C4-2B (cell line): ENCODE data around the gene PIN4.

Experiments
- ZFX ChIP-seq: fragments of 450-650 bp; IDR thresholded peaks from 2 replicates; pipeline ENCODE4 v1.6.1; 2017
- TF ChIP-seq, protein P1 (sequence below): fragments of 450-650 bp; conservative IDR thresholded peaks from 2 replicates; pipeline ENCODE4 v1.5.1; 2017; ENCODE audit warnings: mild to moderate bottlenecking

- TF ChIP-seq, protein P1, sequence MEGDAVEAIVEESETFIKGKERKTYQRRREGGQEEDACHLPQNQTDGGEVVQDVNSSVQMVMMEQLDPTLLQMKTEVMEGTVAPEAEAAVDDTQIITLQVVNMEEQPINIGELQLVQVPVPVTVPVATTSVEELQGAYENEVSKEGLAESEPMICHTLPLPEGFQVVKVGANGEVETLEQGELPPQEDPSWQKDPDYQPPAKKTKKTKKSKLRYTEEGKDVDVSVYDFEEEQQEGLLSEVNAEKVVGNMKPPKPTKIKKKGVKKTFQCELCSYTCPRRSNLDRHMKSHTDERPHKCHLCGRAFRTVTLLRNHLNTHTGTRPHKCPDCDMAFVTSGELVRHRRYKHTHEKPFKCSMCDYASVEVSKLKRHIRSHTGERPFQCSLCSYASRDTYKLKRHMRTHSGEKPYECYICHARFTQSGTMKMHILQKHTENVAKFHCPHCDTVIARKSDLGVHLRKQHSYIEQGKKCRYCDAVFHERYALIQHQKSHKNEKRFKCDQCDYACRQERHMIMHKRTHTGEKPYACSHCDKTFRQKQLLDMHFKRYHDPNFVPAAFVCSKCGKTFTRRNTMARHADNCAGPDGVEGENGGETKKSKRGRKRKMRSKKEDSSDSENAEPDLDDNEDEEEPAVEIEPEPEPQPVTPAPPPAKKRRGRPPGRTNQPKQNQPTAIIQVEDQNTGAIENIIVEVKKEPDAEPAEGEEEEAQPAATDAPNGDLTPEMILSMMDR = no peak
- no peak for TF ChIP-seq ZFX
These were observed 35.0 kb upstream of the PIN4 start for GRCh38 chrX:72146527-72146926.
